HG03159 (cell line): ENCODE measurements around the gene LOXL3.

Experiments
- ATAC-seq: cut with Tn5 transposase; IDR thresholded peaks from one replicate; pipeline ENCODE4 v1.9.1; 2021; ENCODE audit warnings: mild to moderate bottlenecking, moderate library complexity; ENCODE audit not compliant: unreplicated experiment

The LOXL3 gene

GRCh38 chr2:74529357-74530238 lies 24.1 kb downstream of the LOXL3 start, which contains the start of the genes AUP1 and HTRA2:
TSS of gene AUP1 (minus strand) at chr2:74529706. CDS start at chr2:74529629, 77 bp downstream.
TSS of gene HTRA2 (plus strand) at chr2:74529933. CDS start at chr2:74530007, 74 bp downstream.
- ATAC-seq: peak; percentile 80

- peak; percentile 4 for ATAC-seq
These were observed 25.0 kb downstream of the LOXL3 start for GRCh38 chr2:74528600-74529356.

GRCh38 chr2:74527741-74528140 lies 26.0 kb downstream of the LOXL3 start:
- no peak for ATAC-seq

- ATAC-seq: no peak
These were observed 27.0 kb downstream of the LOXL3 start for GRCh38 chr2:74526649-74527230.

- ATAC-seq: no peak
These were observed 27.8 kb downstream of the LOXL3 start, which contains the start of gene DQX1 for GRCh38 chr2:74525717-74526648. TSS of gene DQX1 (minus strand) at chr2:74526231. CDS start at chr2:74525729, 502 bp downstream.

GRCh38 chr2:74524955-74525716 lies 28.6 kb downstream of the LOXL3 start:
- no peak for ATAC-seq

- no peak for ATAC-seq
These were observed 29.7 kb downstream of the LOXL3 start for GRCh38 chr2:74524005-74524404.

- no peak for ATAC-seq
These were observed 31.2 kb downstream of the LOXL3 start for GRCh38 chr2:74522516-74522915.

GRCh38 chr2:74516650-74517049 lies 37.1 kb downstream of the LOXL3 start:
- ATAC-seq: no peak

GRCh38 chr2:74515981-74516633 lies 37.6 kb downstream of the LOXL3 start:
- no peak for ATAC-seq

GRCh38 chr2:74515271-74515980 lies 38.3 kb downstream of the LOXL3 start:
- ATAC-seq: no peak

GRCh38 chr2:74514368-74515270 lies 39.1 kb downstream of the LOXL3 start, which contains the start of gene TLX2:
TSS of gene TLX2 (plus strand) at chr2:74514450. CDS start at chr2:74514807, 357 bp downstream.
- no peak for ATAC-seq

GRCh38 chr2:74513605-74514367 lies 40.0 kb downstream of the LOXL3 start:
- ATAC-seq: no peak

GRCh38 chr2:74512744-74513604 lies 40.8 kb downstream of the LOXL3 start:
- no peak for ATAC-seq
